HepG2 (cell line): ENCODE data around the gene SERTAD1.

ENCODE experiments used
- CTCF ChIP-seq: sonication (generic); formaldehyde crosslinking; IDR thresholded peaks from 2 replicates; pipeline ENCODE4 v1.5.0; 2020; ENCODE audit warnings: mild to moderate bottlenecking, missing genetic modification reagents, moderate library complexity
- NFE2 ChIP-seq: sonication (generic); formaldehyde crosslinking; IDR thresholded peaks from 2 replicates; pipeline ENCODE4 v1.4.0; 2020; ENCODE audit warnings: missing genetic modification reagents

- TF ChIP-seq NFE2 (CRISPR knock-in tag) (no peak), CTCF (CRISPR knock-in tag) (no peak)
Measured at GRCh38 chr19:40387155-40387554, 38.6 kb downstream of the SERTAD1 start.
